Activated CD4-positive, alpha-beta T cell treated with anti-CD3 and anti-CD28 coated beads, Interleukin-2, amount 10 ng/mL, durations not matched to agents 24 days and 14 days (primary cell): ENCODE measurements around the gene KANSL1. TPM values are rescaled to one million over a fixed set of nuclear protein-coding genes. Genes with fewer than 3 reads are reported as not detected.

Experiments used
- DNase-seq: peaks from one replicate; pipeline ENCODE4 v3.0.0; 2022
- H3K27ac Mint-ChIP-seq: one replicate; pipeline ENCODE4 v1.8.0; 2022; ENCODE audit warnings: mild to moderate bottlenecking, mixed read lengths
- H3K27me3 Mint-ChIP-seq: one replicate; pipeline ENCODE4 v1.8.0; 2022; ENCODE audit warnings: mixed read lengths
- H3K36me3 Mint-ChIP-seq: one replicate; pipeline ENCODE4 v1.8.0; 2022; ENCODE audit warnings: low read depth, mild to moderate bottlenecking, mixed read lengths
- H3K4me1 Mint-ChIP-seq: one replicate; pipeline ENCODE4 v1.8.0; 2021; ENCODE audit warnings: mixed read lengths
- H3K4me3 Mint-ChIP-seq: one replicate; pipeline ENCODE4 v1.8.0; 2022; ENCODE audit warnings: mild to moderate bottlenecking, moderate library complexity, mixed read lengths
- H3K9me3 Mint-ChIP-seq: one replicate; pipeline ENCODE4 v1.8.0; 2021; ENCODE audit warnings: mixed read lengths
- intact Hi-C: fragments of 100-400 bp; cut with micrococcal nuclease; formaldehyde crosslinking; loops from one replicate; pipeline ENCODE4 v1.15.1; 2023
- total RNA-seq: library from RNA; stranded (reverse); gene quantifications from 2 replicates; pipeline ENCODE4 v1.2.3, GENCODE V29; 2022

Gene KANSL1
- total RNA-seq, 1 donor from 2014 or later: 82.8 TPM

DNA sequence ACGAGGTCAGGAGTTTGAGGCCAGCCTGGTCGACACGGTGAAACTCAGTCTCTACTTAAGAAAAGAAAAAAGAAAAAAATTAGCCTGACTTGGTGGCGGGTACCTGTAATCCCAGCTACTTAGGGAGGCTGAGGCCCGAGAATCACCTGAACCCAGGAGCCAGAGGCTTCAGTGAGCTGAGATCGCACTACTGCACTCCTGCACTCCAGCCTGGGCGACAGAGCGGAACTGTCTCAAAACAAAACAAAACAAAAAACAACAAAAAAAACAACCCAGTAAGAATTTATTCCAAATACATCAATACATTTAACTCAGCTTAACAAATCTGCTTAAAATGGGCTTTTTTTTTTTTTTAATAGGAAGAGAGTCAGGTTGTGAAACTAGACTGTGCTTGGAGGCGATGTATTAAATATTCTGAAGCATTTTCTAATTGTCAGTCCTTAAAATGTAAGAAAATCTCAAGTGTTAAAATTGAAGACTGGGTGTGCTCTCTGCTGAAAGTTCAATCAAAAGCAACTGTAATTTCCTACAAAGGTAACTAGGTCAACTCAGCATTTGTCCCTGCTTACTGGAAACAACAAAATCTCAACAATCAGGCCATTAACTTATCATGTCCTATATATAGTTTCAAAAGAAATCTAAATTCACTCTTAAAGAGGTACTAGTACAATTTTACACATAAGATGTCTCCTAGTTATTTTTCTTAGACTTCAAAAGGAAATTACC lies 23.2 kb downstream of the KANSL1 start:
- DNase-seq: no peak
- no peaks in the 10 kb centered on the region for H3K9me3 Mint-ChIP-seq
- H3K36me3 Mint-ChIP-seq: peaks cover 38% of the 10 kb centered on the region
- intact Hi-C loops: no loop called here
- H3K4me3 Mint-ChIP-seq: no peak overlapping the region
- no peaks in the 10 kb centered on the region for H3K27me3 Mint-ChIP-seq
- H3K27ac Mint-ChIP-seq: peak overlapping the region; percentile 64
- peaks cover 46% of the 10 kb centered on the region for H3K4me1 Mint-ChIP-seq

DNA sequence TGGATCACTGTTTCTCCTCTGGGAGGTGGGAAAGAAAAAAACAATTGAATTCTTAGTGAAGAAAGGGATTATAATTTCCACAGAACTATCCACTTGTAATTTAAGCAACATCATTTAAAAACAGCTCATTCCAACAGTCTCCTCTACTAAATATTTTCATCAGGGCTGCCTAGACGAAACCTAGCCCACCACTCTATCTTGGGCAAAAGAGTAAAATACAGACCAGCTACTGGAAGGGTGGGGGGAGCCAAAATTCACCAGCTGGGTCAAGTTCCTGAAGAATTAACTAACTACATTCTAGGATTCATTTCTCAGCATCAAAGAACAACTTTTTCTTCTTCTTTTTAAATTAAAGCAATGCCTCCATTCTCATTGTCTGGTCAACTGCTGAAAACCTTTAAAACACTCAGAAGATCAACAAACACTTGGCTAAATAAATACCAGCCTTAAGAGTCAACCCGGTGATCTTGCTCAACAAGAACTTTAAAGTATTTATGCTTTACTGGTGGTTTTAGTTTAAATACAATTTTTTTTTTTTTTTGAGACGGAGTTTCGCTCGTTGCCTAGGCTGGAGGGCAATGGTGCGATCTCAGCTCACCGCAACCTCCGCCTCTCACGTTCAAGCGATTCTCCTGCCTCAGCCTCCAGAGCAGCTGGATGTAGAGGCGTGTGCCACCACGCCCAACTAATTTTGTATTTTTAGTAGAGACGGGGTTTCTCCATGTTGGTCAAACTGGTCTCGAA lies 25.2 kb downstream of the KANSL1 start:
- H3K9me3 Mint-ChIP-seq: no peaks in the 10 kb centered on the region
- no peak overlapping the region for H3K4me3 Mint-ChIP-seq
- H3K27me3 Mint-ChIP-seq: no peaks in the 10 kb centered on the region
- intact Hi-C loops: no loop called here
- no peak for DNase-seq
- peaks cover 57% of the 10 kb centered on the region for H3K4me1 Mint-ChIP-seq
- H3K36me3 Mint-ChIP-seq: peaks cover 49% of the 10 kb centered on the region
- H3K27ac Mint-ChIP-seq: no peak overlapping the region

DNA sequence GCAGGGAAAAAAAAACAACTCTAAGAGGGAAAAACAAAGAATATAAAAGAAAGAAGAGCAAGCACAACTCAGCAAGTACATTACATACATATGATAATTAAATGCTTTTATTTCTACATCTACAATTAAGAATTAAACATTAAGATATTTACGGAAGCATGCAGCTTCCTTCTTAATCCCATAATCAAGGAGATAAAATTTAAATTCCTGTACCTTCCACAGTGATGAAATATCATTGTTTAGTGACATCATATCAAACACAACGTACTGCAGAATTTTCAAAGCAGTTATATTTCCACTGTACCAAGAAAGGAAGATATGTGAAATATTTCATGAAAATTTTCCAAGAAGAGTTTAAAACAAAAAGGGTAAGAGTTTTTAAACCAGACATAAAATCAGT lies 26.0 kb downstream of the KANSL1 start:
- no peaks in the 10 kb centered on the region for H3K9me3 Mint-ChIP-seq
- DNase-seq: no peak
- intact Hi-C loops: no loop called here
- no peaks in the 10 kb centered on the region for H3K27me3 Mint-ChIP-seq
- H3K36me3 Mint-ChIP-seq: peaks cover 54% of the 10 kb centered on the region
- no peak overlapping the region for H3K27ac Mint-ChIP-seq
- no peak overlapping the region for H3K4me3 Mint-ChIP-seq
- peaks cover 59% of the 10 kb centered on the region for H3K4me1 Mint-ChIP-seq

DNA sequence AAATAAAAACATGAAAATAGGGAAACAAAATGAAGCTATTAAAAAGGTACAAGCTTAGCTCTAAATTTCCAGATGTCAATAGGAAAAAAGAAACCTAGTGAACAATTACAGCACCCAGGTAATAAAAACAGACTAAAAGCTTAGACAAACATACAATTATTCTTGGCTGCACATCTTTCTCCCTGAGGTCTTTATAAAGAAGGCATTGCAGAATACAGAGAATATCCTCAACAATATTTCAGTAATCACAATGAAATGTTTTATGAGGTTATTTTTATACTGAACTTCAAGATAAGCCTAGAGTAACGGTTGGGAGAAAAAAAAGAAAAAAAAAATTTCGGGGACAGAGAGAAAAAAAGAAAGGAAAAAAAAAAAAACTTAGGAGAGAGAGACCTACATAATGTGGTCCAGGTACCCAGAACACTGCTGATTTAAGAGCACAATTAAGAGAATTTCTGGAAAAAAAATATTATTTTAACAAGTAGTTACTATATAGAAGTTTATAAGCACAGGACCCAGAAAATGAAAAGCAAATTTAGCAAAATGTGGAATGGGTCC lies 26.5 kb downstream of the KANSL1 start:
- Mint-ChIP-seq H3K4me3 (no peak overlapping the region), H3K4me1 (peaks cover 59% of the 10 kb centered on the region), H3K27ac (no peak overlapping the region), H3K9me3 (no peaks in the 10 kb centered on the region), H3K36me3 (peaks cover 55% of the 10 kb centered on the region), H3K27me3 (no peaks in the 10 kb centered on the region)
- DNase-seq: no peak
- intact Hi-C loops: no loop called here

DNA sequence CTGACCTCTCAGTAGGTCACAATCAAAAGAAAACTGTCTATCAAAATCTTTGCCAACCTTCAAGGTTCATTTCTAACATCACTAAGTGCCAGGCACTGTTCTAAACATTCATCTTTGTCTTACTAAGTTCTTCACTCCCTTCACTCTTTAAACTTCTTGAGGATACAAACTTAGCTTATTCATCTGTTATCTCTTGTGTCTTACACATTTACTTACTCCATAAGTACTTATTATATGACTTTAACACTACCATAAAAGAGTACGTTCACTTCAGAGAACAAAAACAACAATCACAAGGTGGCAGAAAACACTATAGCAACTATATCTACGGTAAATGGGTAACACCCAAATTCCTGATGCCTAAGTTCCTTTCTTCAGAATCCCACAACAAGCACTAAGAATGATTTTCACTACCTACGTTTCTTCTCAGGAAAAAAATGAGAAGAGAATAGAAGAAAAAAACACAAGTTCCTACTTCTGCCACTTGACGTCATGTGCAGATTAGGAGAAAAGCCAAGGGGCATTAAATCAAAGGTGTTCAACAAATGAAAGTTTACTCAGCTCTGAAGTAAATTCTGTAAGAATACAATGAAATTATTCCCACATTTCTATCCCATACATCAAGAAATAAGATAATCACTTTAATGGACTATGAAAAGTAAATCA lies 29.2 kb downstream of the KANSL1 start:
- H3K4me1 Mint-ChIP-seq: peaks cover 54% of the 10 kb centered on the region
- intact Hi-C loops: no loop called here
- no peak for DNase-seq
- peak overlapping the region; percentile 17 for H3K27ac Mint-ChIP-seq
- no peaks in the 10 kb centered on the region for H3K9me3 Mint-ChIP-seq
- no peaks in the 10 kb centered on the region for H3K27me3 Mint-ChIP-seq
- peaks cover 35% of the 10 kb centered on the region for H3K36me3 Mint-ChIP-seq
- H3K4me3 Mint-ChIP-seq: no peak overlapping the region

DNA sequence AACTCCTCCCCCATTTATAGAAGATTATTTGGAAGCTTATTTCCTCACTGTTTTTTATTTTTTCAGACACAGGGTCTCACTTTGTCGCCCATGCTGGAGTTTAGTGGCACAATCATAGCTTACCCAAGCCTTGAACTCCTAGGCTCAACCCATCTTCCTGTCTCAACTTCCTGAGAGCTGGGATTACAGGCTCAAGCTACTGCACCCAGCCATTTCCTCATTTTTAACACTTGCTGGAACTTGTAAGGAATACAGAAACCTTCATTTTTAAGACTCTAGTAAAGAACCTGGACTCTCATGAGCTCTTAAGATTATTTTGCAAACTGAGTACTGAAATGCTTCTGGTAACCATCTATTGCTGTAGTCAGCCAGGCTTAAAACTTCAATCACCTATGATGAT lies 29.9 kb downstream of the KANSL1 start:
- H3K36me3 Mint-ChIP-seq: peaks cover 36% of the 10 kb centered on the region
- H3K4me3 Mint-ChIP-seq: no peak overlapping the region
- no peaks in the 10 kb centered on the region for H3K9me3 Mint-ChIP-seq

DNA sequence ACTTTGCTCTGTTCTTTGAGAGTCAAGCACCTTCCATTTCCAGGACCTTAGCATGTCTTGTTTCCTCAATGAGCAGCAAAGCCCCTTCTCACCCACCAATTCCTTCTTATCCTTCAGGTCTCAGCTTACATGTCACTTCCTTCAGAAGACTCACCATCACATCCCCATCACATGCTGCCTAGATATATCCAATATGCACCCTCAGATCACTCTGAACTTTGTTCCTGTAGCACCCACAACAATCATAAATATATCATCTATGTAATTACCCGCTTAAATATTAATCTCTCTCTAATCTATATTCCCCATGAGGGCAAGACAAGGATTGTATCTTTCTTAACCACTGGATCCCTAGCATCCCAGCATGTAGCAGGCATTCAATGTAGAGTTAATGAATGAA lies 30.4 kb downstream of the KANSL1 start:
- intact Hi-C loops: no loop called here
- peaks cover 34% of the 10 kb centered on the region for H3K36me3 Mint-ChIP-seq
- H3K27me3 Mint-ChIP-seq: no peaks in the 10 kb centered on the region
- no peak overlapping the region for H3K4me3 Mint-ChIP-seq
- no peaks in the 10 kb centered on the region for H3K9me3 Mint-ChIP-seq
- no peak for DNase-seq
- H3K4me1 Mint-ChIP-seq: peaks cover 55% of the 10 kb centered on the region
- H3K27ac Mint-ChIP-seq: no peak overlapping the region

More for the DNA sequence above, 29.9 kb downstream of the KANSL1 start:
- no peak for DNase-seq
- Mint-ChIP-seq H3K27ac (no peak overlapping the region), H3K4me1 (peaks cover 57% of the 10 kb centered on the region), H3K27me3 (no peaks in the 10 kb centered on the region)
- intact Hi-C loops: no loop called here

DNA sequence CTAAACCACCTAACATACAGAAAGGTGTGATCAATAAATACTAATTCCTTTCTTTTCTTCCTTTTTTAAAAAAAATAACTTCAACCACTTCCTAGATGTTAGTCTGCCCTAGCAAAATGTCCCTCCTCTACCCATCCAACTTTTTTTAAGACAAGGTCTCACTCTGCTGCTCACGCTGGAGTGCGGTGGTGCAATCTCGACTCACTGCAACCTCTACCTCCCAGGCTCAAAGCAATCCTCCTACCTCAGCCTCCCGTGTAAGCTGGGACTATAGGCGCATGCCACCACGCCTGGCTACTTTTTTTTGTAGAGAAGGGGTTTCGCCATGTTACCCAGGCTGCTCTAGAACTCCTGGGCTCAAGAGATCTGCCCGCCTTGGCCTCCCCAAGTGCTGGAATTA lies 33.1 kb downstream of the KANSL1 start:
- Mint-ChIP-seq H3K4me1 (peaks cover 73% of the 10 kb centered on the region), H3K27me3 (no peaks in the 10 kb centered on the region), H3K9me3 (no peaks in the 10 kb centered on the region), H3K36me3 (peaks cover 36% of the 10 kb centered on the region), H3K27ac (no peak overlapping the region), H3K4me3 (no peak overlapping the region)
- no peak for DNase-seq
- intact Hi-C loops: no loop called here

DNA sequence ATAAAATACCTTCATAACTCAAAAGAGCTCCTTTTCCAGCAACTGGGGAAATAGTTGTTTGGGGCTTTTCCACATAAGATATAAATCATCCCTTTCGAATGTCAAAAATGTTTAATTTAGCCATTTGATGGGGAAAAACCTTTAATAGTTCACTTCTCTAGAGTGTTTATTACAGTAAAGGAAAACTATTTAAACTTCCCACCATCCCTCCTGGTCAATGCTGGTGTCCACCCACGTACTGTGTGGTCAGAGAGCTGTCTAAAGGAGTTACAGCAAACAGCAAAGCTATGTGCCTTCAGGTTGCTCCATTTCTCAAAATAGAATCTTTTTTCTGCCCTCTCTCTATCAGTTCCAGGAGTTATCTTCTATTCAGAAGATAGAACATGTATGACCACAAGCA lies 33.5 kb downstream of the KANSL1 start:
- no peaks in the 10 kb centered on the region for H3K9me3 Mint-ChIP-seq
- intact Hi-C loops: no loop called here
- no peak overlapping the region for H3K27ac Mint-ChIP-seq
- no peak for DNase-seq
- H3K27me3 Mint-ChIP-seq: no peaks in the 10 kb centered on the region
- H3K4me1 Mint-ChIP-seq: peaks cover 71% of the 10 kb centered on the region
- H3K4me3 Mint-ChIP-seq: no peak overlapping the region
- H3K36me3 Mint-ChIP-seq: peaks cover 34% of the 10 kb centered on the region

DNA sequence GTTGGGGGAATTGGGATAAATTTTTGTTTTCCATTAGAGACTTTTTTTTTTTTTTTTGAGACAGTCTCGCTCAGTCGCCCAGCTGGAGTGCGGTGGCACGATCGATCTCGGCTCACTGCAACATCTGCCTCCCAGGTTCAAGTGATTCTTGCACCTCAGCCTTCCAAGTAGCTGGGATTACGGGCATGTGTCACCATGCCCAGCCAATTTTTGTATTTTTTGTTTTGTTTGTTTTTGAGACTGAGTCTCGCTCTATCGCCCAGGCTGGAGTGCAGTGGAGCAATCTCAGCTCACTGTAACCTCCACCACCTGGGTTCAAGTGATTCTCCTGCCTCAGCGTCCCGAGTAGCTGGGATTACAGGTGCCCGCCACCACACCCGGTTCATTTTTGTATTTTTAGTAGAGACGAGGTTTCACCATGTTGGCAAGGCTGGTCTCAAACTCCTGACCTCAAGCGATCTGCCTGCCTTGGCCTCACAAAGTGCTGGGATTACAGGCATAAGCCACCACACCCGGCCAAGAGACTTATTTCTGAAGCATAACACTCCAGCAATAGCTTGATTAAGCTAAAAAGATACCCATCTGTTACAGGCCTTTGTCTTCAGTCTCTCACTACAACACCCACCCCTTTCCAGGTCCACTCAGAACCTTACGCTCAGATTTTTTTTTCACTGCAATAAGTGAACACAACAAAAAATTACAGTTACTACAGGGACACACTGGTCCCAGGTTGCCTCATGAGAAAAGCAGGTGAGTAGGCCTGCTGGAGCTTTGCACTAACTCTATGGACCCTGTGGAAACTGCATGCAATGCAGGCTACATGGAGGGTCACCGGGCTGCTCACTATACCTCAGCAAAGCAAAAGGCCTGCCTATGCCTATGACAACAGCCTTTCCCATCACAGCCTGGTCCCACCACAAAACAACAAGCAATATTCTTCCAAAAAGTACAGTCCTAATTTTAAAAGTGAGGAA lies 34.6 kb downstream of the KANSL1 start:
- DNase-seq: no peak
- intact Hi-C loops: no loop called here
- H3K4me3 Mint-ChIP-seq: no peak overlapping the region
- H3K36me3 Mint-ChIP-seq: peaks cover 28% of the 10 kb centered on the region
- H3K27ac Mint-ChIP-seq: peak overlapping the region; percentile 41
- H3K4me1 Mint-ChIP-seq: peaks cover 70% of the 10 kb centered on the region
- no peaks in the 10 kb centered on the region for H3K9me3 Mint-ChIP-seq
- no peaks in the 10 kb centered on the region for H3K27me3 Mint-ChIP-seq

DNA sequence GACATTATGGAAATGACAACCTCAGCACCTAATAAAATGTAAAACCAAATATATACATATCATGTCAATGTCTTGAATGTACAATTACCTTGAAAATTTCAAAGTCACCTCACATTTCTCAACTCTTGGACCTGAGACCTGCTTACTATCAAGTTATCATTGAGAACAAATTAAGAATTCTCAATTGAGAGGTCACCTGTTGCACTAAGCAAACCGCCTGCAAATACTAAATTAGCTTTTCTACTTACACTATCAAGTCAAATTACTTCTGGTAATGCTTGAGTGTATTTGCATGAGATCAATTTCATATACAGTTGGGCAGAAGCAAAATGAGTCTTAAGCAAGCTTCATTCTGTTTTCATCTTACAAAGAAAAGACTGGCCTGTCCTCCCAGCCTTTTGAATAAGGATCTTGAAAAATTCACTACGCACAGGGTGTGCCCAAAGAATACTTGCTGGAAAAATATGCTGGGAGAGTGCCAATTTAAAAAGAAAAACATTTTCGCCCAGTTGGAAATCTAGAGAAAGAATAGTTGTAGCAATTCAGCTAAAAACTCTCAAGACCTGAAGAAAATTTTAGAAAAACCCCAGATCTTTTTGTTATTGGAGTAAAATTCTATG lies 35.7 kb downstream of the KANSL1 start:
- intact Hi-C loops: loop anchor here (1.0 to 2.0 kb wide), 3 partner anchors 22 to 37 kb away; no protein-coding TSS in a partner anchor
- no peak for DNase-seq
- Mint-ChIP-seq H3K36me3 (peaks cover 28% of the 10 kb centered on the region), H3K9me3 (no peaks in the 10 kb centered on the region), H3K27ac (peak overlapping the region; percentile 94), H3K27me3 (no peaks in the 10 kb centered on the region), H3K4me3 (peak overlapping the region; percentile 61), H3K4me1 (peaks cover 70% of the 10 kb centered on the region)

DNA sequence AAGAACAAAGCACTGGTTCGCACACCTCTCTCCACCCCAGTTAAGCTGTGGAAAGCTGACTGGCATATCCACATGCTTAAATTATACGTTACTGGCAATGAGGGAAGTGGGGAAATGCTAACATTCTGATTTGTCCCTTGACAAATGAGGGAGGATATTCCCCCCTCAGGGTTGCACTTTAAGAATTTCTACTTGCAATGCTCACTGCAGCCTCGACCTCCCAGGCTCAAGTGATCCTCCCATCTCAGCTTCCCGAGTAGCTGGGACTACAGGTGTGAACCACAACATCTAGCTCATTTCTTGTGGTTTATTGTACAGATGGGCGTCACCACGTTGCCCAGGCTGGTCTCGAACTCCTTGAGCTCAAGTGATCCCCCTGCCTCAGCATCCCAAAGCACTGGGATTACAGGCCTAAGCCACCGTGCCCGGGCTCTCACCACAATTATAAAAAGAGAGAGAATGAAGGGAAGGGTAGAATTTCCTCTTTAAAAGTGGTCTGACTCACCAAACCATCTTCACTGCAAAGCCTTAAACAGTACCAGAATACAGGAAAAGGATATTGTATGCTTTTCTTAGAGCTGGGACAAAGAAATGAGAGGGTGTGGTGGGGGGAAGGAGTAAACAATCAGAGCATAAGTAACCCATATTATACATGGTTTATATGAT lies 38.9 kb downstream of the KANSL1 start:
- Mint-ChIP-seq H3K4me3 (peak overlapping the region; percentile 70), H3K36me3 (peaks cover 27% of the 10 kb centered on the region), H3K9me3 (no peaks in the 10 kb centered on the region), H3K4me1 (peaks cover 67% of the 10 kb centered on the region), H3K27me3 (no peaks in the 10 kb centered on the region), H3K27ac (peak overlapping the region; percentile 87)
- DNase-seq: peak; percentile 75
- intact Hi-C loops: loop anchor here (2.0 kb wide), 2 partner anchors 13 to 65 kb away; no protein-coding TSS in a partner anchor
